ENCODE measurements around the gene CCT8L2.
"Not testable (repeated sequence)": the region's sequence is repeated elsewhere in the genome, so short reads cannot be mapped to it uniquely, and the experiment has no call there.

The CCT8L2 gene

DNA sequence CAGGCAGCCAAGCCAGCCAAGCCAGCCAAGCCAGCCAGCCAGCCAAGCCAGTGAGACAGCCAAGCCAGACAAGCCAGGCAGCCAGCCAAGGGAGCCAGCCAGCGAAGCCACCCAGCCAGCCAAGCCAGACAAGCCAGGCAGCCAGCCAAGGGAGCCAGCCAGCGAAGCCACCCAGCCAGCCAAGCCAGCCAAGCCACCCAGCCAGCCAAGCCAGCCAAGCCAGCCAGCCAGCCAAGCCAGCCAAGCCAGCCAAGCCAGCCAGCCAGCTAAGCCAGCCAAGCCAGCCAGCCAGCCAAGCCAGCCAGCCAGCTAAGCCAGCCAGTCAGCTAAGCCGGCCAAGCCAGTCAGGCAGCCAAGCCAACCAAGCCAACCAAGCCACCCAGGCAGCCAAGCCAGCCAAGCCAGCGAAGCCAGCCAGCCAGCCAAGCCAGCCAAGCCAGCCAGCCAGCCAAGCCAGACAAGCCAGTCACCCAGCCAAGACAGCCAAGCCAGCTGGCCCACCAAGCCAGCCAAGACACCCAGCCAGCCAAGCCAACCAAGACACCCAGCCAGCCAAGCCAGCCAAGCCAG, 34.1 kb downstream of the CCT8L2 start:
- not testable (repeated sequence) for DNase-seq

DNA sequence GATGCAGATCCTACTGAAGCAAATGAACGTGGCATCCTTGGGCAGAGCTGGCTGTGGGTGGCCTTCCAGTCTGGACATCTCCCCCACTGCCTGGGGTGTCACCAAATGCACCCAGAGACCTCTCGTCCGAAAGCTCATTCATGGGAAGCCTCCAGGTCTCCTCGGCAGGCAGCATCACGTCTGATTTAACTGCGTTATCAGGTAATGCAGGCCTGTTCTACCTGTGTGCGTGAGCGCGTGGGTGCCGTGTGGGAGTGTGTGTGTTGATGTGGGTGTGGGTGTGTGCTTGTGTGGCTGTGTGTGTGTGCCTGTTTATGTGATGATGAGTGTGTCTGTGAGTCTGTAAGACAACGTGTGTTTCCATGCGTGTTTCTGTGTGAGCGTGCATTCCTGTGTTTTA, 35.1 kb downstream of the CCT8L2 start:
- DNase-seq: not testable (repeated sequence)

DNA sequence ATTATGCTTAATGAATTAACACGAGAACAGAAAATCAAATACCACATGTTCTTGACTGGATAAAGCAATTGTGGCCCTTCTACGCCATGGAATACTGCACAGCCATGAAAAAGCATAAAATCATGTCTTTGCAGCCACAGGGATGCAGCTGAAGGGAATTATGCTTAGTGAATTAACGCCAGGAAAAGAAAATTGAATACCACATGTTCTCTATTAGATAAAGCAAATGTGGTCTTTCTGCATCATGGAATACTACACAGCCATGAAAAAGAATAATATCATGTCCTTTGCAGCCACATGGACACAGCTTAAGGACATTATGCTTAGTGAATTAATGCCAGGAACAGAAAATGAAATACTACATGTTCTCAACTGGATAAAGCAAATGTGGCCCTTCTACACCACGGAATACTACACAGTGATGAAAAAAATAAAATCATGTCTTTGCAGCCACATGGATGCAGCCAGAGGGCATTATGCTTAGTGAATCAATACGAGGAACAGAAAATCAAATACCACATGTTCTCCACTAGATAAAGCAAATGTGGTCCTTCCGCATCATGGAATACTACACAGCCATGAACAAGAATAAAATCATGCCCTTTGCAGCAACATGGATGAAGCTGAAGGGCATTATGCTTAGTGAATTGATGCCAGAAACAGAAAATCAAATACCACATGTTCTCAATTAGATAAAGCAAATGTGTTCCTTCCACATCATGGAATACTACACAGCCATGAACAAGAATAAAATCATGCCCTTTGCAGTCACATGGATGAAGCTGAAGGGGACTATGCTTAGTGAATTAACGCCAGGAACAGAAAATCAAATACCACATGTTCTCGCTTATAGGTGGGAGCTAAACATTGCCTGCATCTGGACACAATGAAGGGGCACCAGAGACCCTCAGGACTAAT, 37.3 kb downstream of the CCT8L2 start:
- DNase-seq: not testable (repeated sequence)

DNA sequence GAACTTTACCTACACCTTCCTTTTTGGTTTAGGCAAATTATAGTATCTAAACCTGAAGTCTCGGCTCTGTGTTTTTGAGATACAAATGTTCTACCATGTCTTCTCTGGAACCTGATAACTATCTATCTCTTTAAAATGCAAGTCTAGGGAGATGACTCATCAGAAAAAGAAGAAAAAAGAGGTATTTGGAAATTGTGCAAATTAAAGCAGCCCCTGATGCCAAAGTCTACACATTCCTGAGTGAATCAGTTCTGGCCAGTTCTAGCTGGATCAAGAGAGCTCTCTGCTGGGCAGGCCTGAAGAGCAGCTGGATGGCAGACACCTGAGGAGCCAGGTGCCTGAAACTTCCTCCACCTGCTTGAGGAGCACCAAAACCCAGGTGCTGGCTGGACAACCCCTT, 49.3 kb downstream of the CCT8L2 start:
- DNase-seq: not testable (repeated sequence)

Data from SHP77 treated with DMSO at 0.1 percent for 48 hours (cell line).